ENCODE measurements around the gene CYP4F3.

Gene CYP4F3

GRCh38 chr19:15614507-15615379 lies 26.0 kb upstream of the CYP4F3 start, which contains the start of gene CYP4F8:
TSS of gene CYP4F8 (plus strand) at chr19:15615218. CDS start at chr19:15615617, 399 bp downstream.
- H3K4me3 ChIP-seq, result no peak within 1 kb of the TSS
- H3K9ac ChIP-seq, result no peak within 1 kb of the TSS
- H3K4me1 ChIP-seq, result peaks cover 13% of the 10 kb centered on the region
- no peak within 1 kb of the TSS for H3K4me2 ChIP-seq
- no peak for TF ChIP-seq Cebpa-rat (IDR thresholded peaks at IDR 0.05)
- no peak within 1 kb of the TSS for H3K27ac ChIP-seq
- no peaks in the 10 kb centered on the region for H3K9me3 ChIP-seq
- no peaks in the 10 kb centered on the region for H3K27me3 ChIP-seq
- no peaks in the 10 kb centered on the region for H4K20me1 ChIP-seq
- no peaks in the 10 kb centered on the region for H3K36me3 ChIP-seq

- no peaks in the 10 kb centered on the region for H4K20me1 ChIP-seq
- H3K9ac ChIP-seq, result no peak overlapping the region
- H3K4me3 ChIP-seq, result no peak overlapping the region
- H3K27me3 ChIP-seq, result no peaks in the 10 kb centered on the region
- H3K9me3 ChIP-seq, result no peaks in the 10 kb centered on the region
- peaks cover 13% of the 10 kb centered on the region for H3K4me1 ChIP-seq
- no peak overlapping the region for H3K4me2 ChIP-seq
- no peak overlapping the region for H3K27ac ChIP-seq
- no peaks in the 10 kb centered on the region for H3K36me3 ChIP-seq
- no peak for TF ChIP-seq Cebpa-rat (IDR thresholded peaks at IDR 0.05)
Measured at GRCh38 chr19:15615526-15615925, 25.2 kb upstream of the CYP4F3 start.

- no peaks in the 10 kb centered on the region for H3K27me3 ChIP-seq
- no peak overlapping the region for H3K27ac ChIP-seq
- no peaks in the 10 kb centered on the region for H3K9me3 ChIP-seq
- no peak overlapping the region for H3K4me3 ChIP-seq
- H3K4me2 ChIP-seq, result no peak overlapping the region
- TF ChIP-seq Cebpa-rat (IDR thresholded peaks at IDR 0.05), result no peak
- no peaks in the 10 kb centered on the region for H4K20me1 ChIP-seq
- H3K4me1 ChIP-seq, result peaks cover 13% of the 10 kb centered on the region
- H3K36me3 ChIP-seq, result no peaks in the 10 kb centered on the region
- no peak overlapping the region for H3K9ac ChIP-seq
Measured at GRCh38 chr19:15616183-15616582, 24.5 kb upstream of the CYP4F3 start.

DNA sequence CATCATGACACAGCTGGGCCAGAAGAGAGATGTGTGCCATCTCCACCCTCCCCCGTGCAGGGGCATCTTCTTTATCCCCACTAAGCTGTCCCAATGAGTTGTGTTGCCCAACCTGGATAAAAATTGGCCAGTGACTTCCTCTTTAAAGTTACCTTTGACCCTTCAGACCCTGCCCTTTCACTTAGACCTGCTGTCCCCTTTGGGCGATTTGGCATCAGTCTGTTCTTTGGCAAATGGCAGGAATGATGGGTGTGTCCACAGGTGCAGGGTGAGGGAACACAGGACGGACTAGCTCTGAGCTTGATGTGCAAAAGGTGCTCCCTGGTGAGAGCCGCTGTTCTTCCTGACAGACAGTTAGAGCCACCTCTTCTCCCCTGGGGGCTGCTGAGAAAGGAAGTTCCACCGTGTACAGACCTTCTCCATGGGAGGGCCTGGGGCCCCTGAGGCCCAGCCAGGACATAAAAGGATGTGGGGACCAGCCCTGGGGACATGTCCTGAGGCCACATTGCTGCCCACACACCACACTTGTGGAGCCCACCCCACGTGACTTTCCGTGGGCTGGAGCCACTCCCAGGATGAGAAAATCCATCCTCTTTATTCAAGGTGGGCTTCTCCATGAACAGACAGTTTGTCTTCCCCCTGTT lies 23.9 kb upstream of the CYP4F3 start:
- no peaks in the 10 kb centered on the region for H3K27me3 ChIP-seq
- no peak overlapping the region for H3K9ac ChIP-seq
- no peak overlapping the region for H3K27ac ChIP-seq
- H3K4me2 ChIP-seq, result peak overlapping the region; percentile 44
- H3K4me1 ChIP-seq, result peaks cover 13% of the 10 kb centered on the region
- no peaks in the 10 kb centered on the region for H3K36me3 ChIP-seq
- H4K20me1 ChIP-seq, result no peaks in the 10 kb centered on the region
- H3K9me3 ChIP-seq, result no peaks in the 10 kb centered on the region
- TF ChIP-seq Cebpa-rat (IDR thresholded peaks at IDR 0.05), result no peak
- no peak overlapping the region for H3K4me3 ChIP-seq

- Histone ChIP-seq H3K27me3 (no peaks in the 10 kb centered on the region), H4K20me1 (no peaks in the 10 kb centered on the region), H3K4me3 (no peak overlapping the region), H3K9me3 (no peaks in the 10 kb centered on the region), H3K4me1 (peaks cover 13% of the 10 kb centered on the region), H3K9ac (no peak overlapping the region), H3K36me3 (no peaks in the 10 kb centered on the region), H3K27ac (no peak overlapping the region), H3K4me2 (peak overlapping the region; percentile 24)
- no peak for TF ChIP-seq Cebpa-rat (IDR thresholded peaks at IDR 0.05)
Measured at GRCh38 chr19:15618321-15618720, 22.4 kb upstream of the CYP4F3 start.

- no peaks in the 10 kb centered on the region for H3K36me3 ChIP-seq
- H4K20me1 ChIP-seq, result no peaks in the 10 kb centered on the region
- H3K9ac ChIP-seq, result no peak overlapping the region
- peaks cover 9% of the 10 kb centered on the region for H3K4me1 ChIP-seq
- H3K27me3 ChIP-seq, result no peaks in the 10 kb centered on the region
- no peaks in the 10 kb centered on the region for H3K9me3 ChIP-seq
- H3K4me3 ChIP-seq, result no peak overlapping the region
- no peak for TF ChIP-seq Cebpa-rat (IDR thresholded peaks at IDR 0.05)
- no peak overlapping the region for H3K4me2 ChIP-seq
- no peak overlapping the region for H3K27ac ChIP-seq
Measured at GRCh38 chr19:15621801-15622200, 18.9 kb upstream of the CYP4F3 start.

DNA sequence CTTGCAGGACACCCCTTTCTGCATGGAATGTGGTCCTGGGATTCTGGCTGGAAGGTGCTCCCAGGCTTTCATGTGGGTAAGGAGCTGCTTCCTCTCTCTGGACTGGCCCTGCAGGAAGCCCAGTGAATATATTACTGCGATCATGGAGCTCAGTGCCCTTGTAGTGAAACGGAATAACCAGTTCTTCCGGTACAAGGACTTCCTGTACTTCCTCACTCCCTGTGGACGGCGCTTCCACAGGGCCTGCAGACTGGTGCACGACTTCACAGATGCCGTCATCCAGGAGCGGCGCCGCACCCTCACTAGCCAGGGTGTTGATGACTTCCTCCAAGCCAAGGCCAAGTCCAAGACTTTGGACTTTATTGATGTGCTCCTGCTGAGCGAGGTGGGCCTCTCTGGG lies 17.7 kb upstream of the CYP4F3 start:
- Histone ChIP-seq H3K27me3 (no peaks in the 10 kb centered on the region), H3K4me2 (no peak overlapping the region), H3K27ac (no peak overlapping the region), H4K20me1 (no peaks in the 10 kb centered on the region), H3K4me3 (no peak overlapping the region), H3K9me3 (no peaks in the 10 kb centered on the region), H3K4me1 (peaks cover 2% of the 10 kb centered on the region; the same call in 1 of the 2 replicates), H3K9ac (no peak overlapping the region), H3K36me3 (no peaks in the 10 kb centered on the region)
- no peak for TF ChIP-seq Cebpa-rat (IDR thresholded peaks at IDR 0.05)

DNA sequence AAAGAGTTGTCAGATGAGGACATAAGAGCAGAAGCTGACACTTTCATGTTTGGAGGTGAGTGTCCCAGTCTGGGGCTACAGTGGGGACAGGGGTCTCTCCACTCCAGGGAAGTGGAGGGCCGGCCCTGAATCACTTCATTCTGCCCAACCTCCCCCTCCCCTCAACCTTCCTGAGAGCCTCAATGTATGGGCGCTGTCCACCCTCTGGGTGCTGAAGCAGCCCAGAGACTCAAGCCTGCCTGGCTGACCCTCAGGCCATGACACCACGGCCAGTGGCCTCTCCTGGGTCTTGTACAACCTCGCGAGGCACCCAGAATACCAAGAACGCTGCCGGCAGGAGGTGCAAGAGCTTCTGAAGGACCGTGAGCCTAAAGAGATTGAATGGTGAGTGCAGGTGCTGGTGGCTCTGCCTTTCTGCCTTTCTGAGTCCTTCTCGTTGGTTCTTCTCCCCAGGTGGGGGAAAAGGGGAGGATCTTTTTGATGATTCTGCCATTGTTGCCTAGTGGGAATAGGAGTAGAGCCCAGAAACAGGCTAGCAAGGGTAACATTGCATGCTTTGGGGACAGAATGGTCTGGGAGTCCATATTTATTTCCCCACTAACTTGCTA lies 16.9 kb upstream of the CYP4F3 start:
- no peaks in the 10 kb centered on the region for H3K4me1 ChIP-seq
- H4K20me1 ChIP-seq, result no peaks in the 10 kb centered on the region
- H3K27ac ChIP-seq, result no peak overlapping the region
- no peaks in the 10 kb centered on the region for H3K9me3 ChIP-seq
- no peaks in the 10 kb centered on the region for H3K36me3 ChIP-seq
- no peak overlapping the region for H3K4me3 ChIP-seq
- H3K9ac ChIP-seq, result no peak overlapping the region
- TF ChIP-seq Cebpa-rat (IDR thresholded peaks at IDR 0.05), result no peak
- no peaks in the 10 kb centered on the region for H3K27me3 ChIP-seq
- no peak overlapping the region for H3K4me2 ChIP-seq

GRCh38 chr19:15628236-15629002 lies 12.3 kb upstream of the CYP4F3 start:
- Histone ChIP-seq H3K36me3 (no peaks in the 10 kb centered on the region), H3K4me2 (peak overlapping the region; percentile 72), H3K27ac (no peak overlapping the region), H3K4me3 (peak overlapping the region; percentile 62), H3K27me3 (no peaks in the 10 kb centered on the region), H3K9ac (no peak overlapping the region), H4K20me1 (no peaks in the 10 kb centered on the region), H3K4me1 (peaks cover 10% of the 10 kb centered on the region), H3K9me3 (no peaks in the 10 kb centered on the region)
- TF ChIP-seq Cebpa-rat (IDR thresholded peaks at IDR 0.05), result no peak

Measured in BLaER1 (cell line).